ENCODE data around the gene SMC1B. TPM values are rescaled to one million over a fixed set of nuclear protein-coding genes. Genes with fewer than 3 reads are reported as not detected.

Gene SMC1B
- polyA plus RNA-seq, 2 of the 4 experiments (the other 2 are of a cell fraction): 0.03 TPM; not detected in 1

DNA sequence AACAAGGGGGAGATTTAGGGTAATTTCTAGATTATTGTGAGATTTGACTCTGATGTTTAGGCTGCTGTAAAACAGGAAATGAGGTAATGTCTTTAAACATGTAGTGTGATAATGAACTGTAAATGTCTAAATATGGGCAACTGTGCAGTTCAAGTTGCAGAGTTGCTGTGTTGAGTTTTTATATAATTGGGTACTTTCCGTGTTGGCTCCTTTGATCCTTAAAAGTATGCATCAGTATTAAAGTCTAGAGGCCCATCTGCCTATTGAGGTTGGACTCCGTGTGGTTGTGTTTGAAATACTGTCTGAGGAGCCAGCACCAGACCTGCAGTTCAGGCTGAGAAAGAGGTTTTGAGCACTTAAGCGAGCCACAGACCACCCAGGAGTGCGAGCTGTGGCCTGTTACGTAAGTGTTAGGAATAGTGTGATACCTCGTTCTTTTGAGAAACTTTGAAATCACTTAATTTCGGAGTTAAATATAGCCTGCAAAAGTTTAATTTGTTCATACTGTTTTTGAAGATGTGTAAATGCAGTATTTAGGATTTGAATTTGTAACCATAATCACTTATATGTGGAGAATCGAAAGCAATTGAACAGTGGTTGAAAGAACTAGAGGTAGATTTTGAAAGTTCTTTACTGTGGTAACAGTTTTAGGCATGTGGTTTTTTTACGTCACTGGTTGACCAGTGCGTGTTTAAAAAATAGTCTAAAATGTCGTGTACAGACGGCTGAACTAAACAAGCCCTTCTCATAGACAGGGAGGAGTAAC is 94.7 kb downstream of the SMC1B start:
- ATAC-seq (no peak), FAIRE-seq (no peak), DNase-seq (ENCODE audit: low read depth in 1 of 2, low spot score in 1 of 2) (no peak)
- ChIA-PET POLR2A (no interaction called here), CTCF (interaction anchor here (1.4 kb wide), 2 partner anchors 22 to 28 kb away, joined by 3 read pairs; no protein-coding TSS in a partner anchor)
- WGBS (ENCODE audit: missing lambda C conversion rate): 88% methylated on average over 12 of the region's 12 CpGs
- H3K9me3 ChIP-seq: no peaks in the 10 kb centered on the region
- no peaks in the 10 kb centered on the region; the same call in 2 of the 3 replicates for H3K4me1 ChIP-seq
- no peak for TF ChIP-seq FOSB (CRISPR knock-in tag; IDR thresholded peaks at IDR 0.05)
- TF ChIP-seq BHLHE40 (IDR thresholded peaks at IDR 0.05; ENCODE audit: low read depth, low read length): no peak
- TF ChIP-seq E2F6 (IDR thresholded peaks at IDR 0.05; ENCODE audit: borderline replicate concordance, low read depth): no peak
- no peak for TF ChIP-seq ATOH8 (CRISPR knock-in tag; IDR thresholded peaks at IDR 0.05; ENCODE audit: low read depth)
- no peak for TF ChIP-seq RFX5 (IDR thresholded peaks at IDR 0.05)
- no peak for TF ChIP-seq EHF (CRISPR knock-in tag; IDR thresholded peaks at IDR 0.05)
- no peak for TF ChIP-seq RNF2 (IDR thresholded peaks at IDR 0.05; ENCODE audit: borderline replicate concordance, low read depth)
- no peak for TF ChIP-seq SREBF2 (IDR thresholded peaks at IDR 0.05)
- no peak for TF ChIP-seq JUN (IDR thresholded peaks at IDR 0.05)
- TF ChIP-seq, protein P1, sequence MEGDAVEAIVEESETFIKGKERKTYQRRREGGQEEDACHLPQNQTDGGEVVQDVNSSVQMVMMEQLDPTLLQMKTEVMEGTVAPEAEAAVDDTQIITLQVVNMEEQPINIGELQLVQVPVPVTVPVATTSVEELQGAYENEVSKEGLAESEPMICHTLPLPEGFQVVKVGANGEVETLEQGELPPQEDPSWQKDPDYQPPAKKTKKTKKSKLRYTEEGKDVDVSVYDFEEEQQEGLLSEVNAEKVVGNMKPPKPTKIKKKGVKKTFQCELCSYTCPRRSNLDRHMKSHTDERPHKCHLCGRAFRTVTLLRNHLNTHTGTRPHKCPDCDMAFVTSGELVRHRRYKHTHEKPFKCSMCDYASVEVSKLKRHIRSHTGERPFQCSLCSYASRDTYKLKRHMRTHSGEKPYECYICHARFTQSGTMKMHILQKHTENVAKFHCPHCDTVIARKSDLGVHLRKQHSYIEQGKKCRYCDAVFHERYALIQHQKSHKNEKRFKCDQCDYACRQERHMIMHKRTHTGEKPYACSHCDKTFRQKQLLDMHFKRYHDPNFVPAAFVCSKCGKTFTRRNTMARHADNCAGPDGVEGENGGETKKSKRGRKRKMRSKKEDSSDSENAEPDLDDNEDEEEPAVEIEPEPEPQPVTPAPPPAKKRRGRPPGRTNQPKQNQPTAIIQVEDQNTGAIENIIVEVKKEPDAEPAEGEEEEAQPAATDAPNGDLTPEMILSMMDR (IDR thresholded peaks at IDR 0.05): no peak
- no peak for TF ChIP-seq POLR2AphosphoS2 (conservative IDR thresholded peaks at IDR 0.05; ENCODE audit: low read length)
- no peak for TF ChIP-seq POLR2A (IDR thresholded peaks at IDR 0.05; ENCODE audit: low read length)
- no peak for TF ChIP-seq HOXB5 (CRISPR knock-in tag; IDR thresholded peaks at IDR 0.05)
- TF ChIP-seq MAFK (IDR thresholded peaks at IDR 0.05; ENCODE audit: partially characterized antibody): no peak
- TF ChIP-seq PHF8 (IDR thresholded peaks at IDR 0.05; ENCODE audit: borderline replicate concordance, low read depth): no peak
- TF ChIP-seq CHD4 (IDR thresholded peaks at IDR 0.05; ENCODE audit: borderline replicate concordance): no peak
- TF ChIP-seq FOXS1 (CRISPR knock-in tag; IDR thresholded peaks at IDR 0.05): no peak
- H3K27ac ChIP-seq: no peak overlapping the region
- H3K4me2 ChIP-seq: no peak overlapping the region
- no peak overlapping the region for H3K4me3 ChIP-seq

- TF ChIP-seq, protein P2, sequence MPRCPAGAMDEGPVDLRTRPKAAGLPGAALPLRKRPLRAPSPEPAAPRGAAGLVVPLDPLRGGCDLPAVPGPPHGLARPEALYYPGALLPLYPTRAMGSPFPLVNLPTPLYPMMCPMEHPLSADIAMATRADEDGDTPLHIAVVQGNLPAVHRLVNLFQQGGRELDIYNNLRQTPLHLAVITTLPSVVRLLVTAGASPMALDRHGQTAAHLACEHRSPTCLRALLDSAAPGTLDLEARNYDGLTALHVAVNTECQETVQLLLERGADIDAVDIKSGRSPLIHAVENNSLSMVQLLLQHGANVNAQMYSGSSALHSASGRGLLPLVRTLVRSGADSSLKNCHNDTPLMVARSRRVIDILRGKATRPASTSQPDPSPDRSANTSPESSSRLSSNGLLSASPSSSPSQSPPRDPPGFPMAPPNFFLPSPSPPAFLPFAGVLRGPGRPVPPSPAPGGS (IDR thresholded peaks at IDR 0.05): no peak
- no peak for TF ChIP-seq MAZ (IDR thresholded peaks at IDR 0.05; ENCODE audit: borderline replicate concordance, low read depth, low read length)
- TF ChIP-seq, protein P3, sequence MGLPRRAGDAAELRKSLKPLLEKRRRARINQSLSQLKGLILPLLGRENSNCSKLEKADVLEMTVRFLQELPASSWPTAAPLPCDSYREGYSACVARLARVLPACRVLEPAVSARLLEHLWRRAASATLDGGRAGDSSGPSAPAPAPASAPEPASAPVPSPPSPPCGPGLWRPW (IDR thresholded peaks at IDR 0.05): no peak
- no peaks in the 10 kb centered on the region for H3K9me3 ChIP-seq
- no peak overlapping the region for H3K4me3 ChIP-seq
- ChIA-PET POLR2A (no interaction called here), CTCF (interaction anchor here (1.4 kb wide), 2 partner anchors 23 to 29 kb away, joined by 3 read pairs; no protein-coding TSS in a partner anchor)
- no peak overlapping the region for H3K27ac ChIP-seq
- 65% methylated on average over 8 of the region's 8 CpGs for WGBS (ENCODE audit: missing lambda C conversion rate)
- ATAC-seq: no peak
- H3K4me2 ChIP-seq: no peak overlapping the region
- DNase-seq (ENCODE audit: low read depth in 1 of 2, low spot score in 1 of 2): no peak
- H3K4me1 ChIP-seq: no peaks in the 10 kb centered on the region; the same call in 2 of the 3 replicates
- no peak for FAIRE-seq
These were observed 95.2 kb downstream of the SMC1B start for GRCh38 chr22:45318168-45318557.

Data from A549 (cell line).